ENCODE results near the gene BMAL1. TPM values are rescaled to one million over a fixed set of nuclear protein-coding genes. Genes with fewer than 3 reads are reported as not detected.

Gene BMAL1
- total RNA-seq, 4 donors from 2014 or later: 21.4 to 39.5 (median 22.3) TPM

GRCh38 chr11:13279487-13279834, 1.9 kb downstream of the BMAL1 start:
- Histone ChIP-seq H3K27me3 (no peaks in the 10 kb centered on the region), H3K9me3 (no peaks in the 10 kb centered on the region), H3K4me3 (peak overlapping the region; percentile 96 to 100 (median 100)), H3K27ac (no peak overlapping the region), H3K36me3 (no peaks in the 10 kb centered on the region), H3K4me1 (peaks cover 6 to 63% (median 25%) of the 10 kb centered on the region in 3 donors)
- no peak for TF ChIP-seq POLR2A (IDR thresholded peaks at IDR 0.05)
- TF ChIP-seq CTCF (IDR thresholded peaks at IDR 0.05): no peak
- no peak for DNase-seq
- intact Hi-C loops (cut with DNase I): no loop called here
- 68 to 77% methylated on average over 3 of the region's 3 CpGs for WGBS, 2 donors

GRCh38 chr11:13280092-13280722, 2.6 kb downstream of the BMAL1 start:
- H3K4me3 ChIP-seq: peak overlapping the region in 1 of 4 donors; percentile 100
- H3K27ac ChIP-seq: no peak overlapping the region
- H3K36me3 ChIP-seq: no peaks in the 10 kb centered on the region
- no peaks in the 10 kb centered on the region for H3K9me3 ChIP-seq
- WGBS, 2 donors: 59 to 65% methylated on average over 3 of the region's 3 CpGs
- intact Hi-C loops (cut with DNase I): no loop called here
- H3K4me1 ChIP-seq: peaks cover 6 to 63% (median 25%) of the 10 kb centered on the region in 3 donors
- TF ChIP-seq CTCF (IDR thresholded peaks at IDR 0.05) (no peak), POLR2A (IDR thresholded peaks at IDR 0.05) (no peak)
- DNase-seq: no peak
- no peaks in the 10 kb centered on the region for H3K27me3 ChIP-seq

- Histone ChIP-seq H3K4me1 (peaks cover 6 to 63% (median 25%) of the 10 kb centered on the region in 3 donors), H3K4me3 (no peak overlapping the region), H3K36me3 (no peaks in the 10 kb centered on the region), H3K27ac (no peak overlapping the region), H3K27me3 (no peaks in the 10 kb centered on the region), H3K9me3 (no peaks in the 10 kb centered on the region)
- DNase-seq: no peak
- intact Hi-C loops (cut with DNase I): no loop called here
- no peak for TF ChIP-seq CTCF (IDR thresholded peaks at IDR 0.05)
- 58 to 73% methylated on average over 3 of the region's 3 CpGs for WGBS, 2 donors
Measured at GRCh38 chr11:13280777-13281176, 3.2 kb downstream of the BMAL1 start.

- no peak overlapping the region for H3K27ac ChIP-seq
- no peaks in the 10 kb centered on the region for H3K27me3 ChIP-seq
- WGBS, 2 donors: 72 to 85% methylated on average over 4 of the region's 4 CpGs
- no peaks in the 10 kb centered on the region for H3K36me3 ChIP-seq
- H3K4me3 ChIP-seq: no peak overlapping the region
- DNase-seq: no peak
- intact Hi-C loops (cut with DNase I): no loop called here
- peaks cover 0 to 51% (median 18%) of the 10 kb centered on the region in 3 donors for H3K4me1 ChIP-seq
- H3K9me3 ChIP-seq: no peaks in the 10 kb centered on the region
- TF ChIP-seq POLR2A (IDR thresholded peaks at IDR 0.05) (no peak), CTCF (IDR thresholded peaks at IDR 0.05) (no peak)
Measured at GRCh38 chr11:13283636-13284035, 6.0 kb downstream of the BMAL1 start.

GRCh38 chr11:13284776-13285588, 7.4 kb downstream of the BMAL1 start:
- no peaks in the 10 kb centered on the region for H3K27me3 ChIP-seq
- H3K4me3 ChIP-seq: no peak overlapping the region
- intact Hi-C loops (cut with DNase I): no loop called here
- DNase-seq: no peak
- no peaks in the 10 kb centered on the region for H3K9me3 ChIP-seq
- H3K4me1 ChIP-seq: peaks cover 0 to 39% (median 5%) of the 10 kb centered on the region in 3 donors
- H3K27ac ChIP-seq: no peak overlapping the region
- TF ChIP-seq CTCF (IDR thresholded peaks at IDR 0.05): no peak
- no peak for TF ChIP-seq POLR2A (IDR thresholded peaks at IDR 0.05)
- no peaks in the 10 kb centered on the region for H3K36me3 ChIP-seq
- WGBS, 2 donors: 82 to 87% methylated on average over 11 of the region's 11 CpGs
